SK-N-SH treated with all-trans-retinoic acid at 6 μM for 48 hours (cell line): ENCODE data around the gene FAM20C.

Experiments
- ATAC-seq: fragments of 200-7000 bp; cut with Tn5 transposase; 3 replicates; pipeline ENCODE4 v1.9.1; 2020; ENCODE audit warnings: mild to moderate bottlenecking, moderate library complexity
- ARNTL ChIP-seq: fragments of 450-650 bp; formaldehyde crosslinking; IDR thresholded peaks from 2 replicates; pipeline ENCODE4 v1.5.0; 2020; ENCODE audit warnings: low read depth, mild to moderate bottlenecking, moderate library complexity, borderline replicate concordance
- BACH2 ChIP-seq: fragments of 250-450 bp; sonication (Bioruptor Pico); IDR thresholded peaks from 2 replicates; pipeline ENCODE4 v1.9.0; 2021; ENCODE audit warnings: mild to moderate bottlenecking, borderline replicate concordance
- GLIS3 ChIP-seq: fragments of 250-450 bp; sonication (Bioruptor Pico); IDR thresholded peaks from 2 replicates; pipeline ENCODE4 v1.5.0; 2020; ENCODE audit warnings: mild to moderate bottlenecking, moderate library complexity
- ISL1 ChIP-seq: fragments of 250-450 bp; sonication (Bioruptor Pico); IDR thresholded peaks from 2 replicates; pipeline ENCODE4 v2.1.2; 2022; ENCODE audit warnings: mild to moderate bottlenecking, moderate library complexity
- PPARA ChIP-seq: fragments of 250-450 bp; sonication (Bioruptor Pico); IDR thresholded peaks from 2 replicates; pipeline ENCODE4 v1.5.0; 2020; ENCODE audit warnings: mild to moderate bottlenecking, borderline replicate concordance
- TCF4 ChIP-seq: fragments of 250-450 bp; sonication (Bioruptor Pico); IDR thresholded peaks from 2 replicates; pipeline ENCODE4 v1.8.0; 2021; ENCODE audit warnings: mild to moderate bottlenecking, moderate library complexity, borderline replicate concordance
- TOX ChIP-seq: fragments of 250-450 bp; sonication (Bioruptor Pico); IDR thresholded peaks from 2 replicates; pipeline ENCODE4 v1.8.0; 2021; ENCODE audit warnings: mild to moderate bottlenecking, moderate library complexity, borderline replicate concordance
- ZC3H10 ChIP-seq: fragments of 250-450 bp; sonication (Bioruptor Pico); IDR thresholded peaks from 2 replicates; pipeline ENCODE4 v1.5.1; 2021; ENCODE audit warnings: mild to moderate bottlenecking, moderate library complexity
- ZFP30 ChIP-seq: fragments of 450-650 bp; formaldehyde crosslinking; IDR thresholded peaks from 2 replicates; pipeline ENCODE4 v1.5.0; 2022; ENCODE audit warnings: mild to moderate bottlenecking, moderate library complexity
- ZNF565 ChIP-seq: fragments of 450-650 bp; formaldehyde crosslinking; conservative IDR thresholded peaks from 2 replicates; pipeline ENCODE4 v1.5.0; 2020; ENCODE audit warnings: low read depth, mild to moderate bottlenecking, moderate library complexity
- TF ChIP-seq, protein P1 (sequence below): fragments of 250-450 bp; sonication (Bioruptor Pico); IDR thresholded peaks from 2 replicates; pipeline ENCODE4 v1.5.1; 2021; ENCODE audit warnings: mild to moderate bottlenecking, moderate library complexity
- TF ChIP-seq, protein P2 (sequence below): fragments of 250-450 bp; sonication (Bioruptor Pico); IDR thresholded peaks from 2 replicates; pipeline ENCODE4 v1.8.0; 2020; ENCODE audit warnings: mild to moderate bottlenecking, moderate library complexity, borderline replicate concordance
- TF ChIP-seq, protein P3 (sequence below): fragments of 250-450 bp; sonication (Bioruptor Pico); IDR thresholded peaks from 2 replicates; pipeline ENCODE4 v1.5.1; 2020; ENCODE audit warnings: low read depth, mild to moderate bottlenecking, moderate library complexity

FAM20C gene

GRCh38 chr7:305410-306151 lies 113.2 kb downstream of the FAM20C start (continued):
- TF ChIP-seq TCF4 (CRISPR knock-in tag) = no peak
- TF ChIP-seq ZNF565 (CRISPR knock-in tag) = no peak
- TF ChIP-seq, protein P1, sequence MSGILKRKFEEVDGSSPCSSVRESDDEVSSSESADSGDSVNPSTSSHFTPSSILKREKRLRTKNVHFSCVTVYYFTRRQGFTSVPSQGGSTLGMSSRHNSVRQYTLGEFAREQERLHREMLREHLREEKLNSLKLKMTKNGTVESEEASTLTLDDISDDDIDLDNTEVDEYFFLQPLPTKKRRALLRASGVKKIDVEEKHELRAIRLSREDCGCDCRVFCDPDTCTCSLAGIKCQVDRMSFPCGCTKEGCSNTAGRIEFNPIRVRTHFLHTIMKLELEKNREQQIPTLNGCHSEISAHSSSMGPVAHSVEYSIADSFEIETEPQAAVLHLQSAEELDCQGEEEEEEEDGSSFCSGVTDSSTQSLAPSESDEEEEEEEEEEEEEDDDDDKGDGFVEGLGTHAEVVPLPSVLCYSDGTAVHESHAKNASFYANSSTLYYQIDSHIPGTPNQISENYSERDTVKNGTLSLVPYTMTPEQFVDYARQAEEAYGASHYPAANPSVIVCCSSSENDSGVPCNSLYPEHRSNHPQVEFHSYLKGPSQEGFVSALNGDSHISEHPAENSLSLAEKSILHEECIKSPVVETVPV = no peak
- no peak for TF ChIP-seq ZC3H10 (CRISPR knock-in tag)
- no peak for TF ChIP-seq TOX
- TF ChIP-seq, protein P2, sequence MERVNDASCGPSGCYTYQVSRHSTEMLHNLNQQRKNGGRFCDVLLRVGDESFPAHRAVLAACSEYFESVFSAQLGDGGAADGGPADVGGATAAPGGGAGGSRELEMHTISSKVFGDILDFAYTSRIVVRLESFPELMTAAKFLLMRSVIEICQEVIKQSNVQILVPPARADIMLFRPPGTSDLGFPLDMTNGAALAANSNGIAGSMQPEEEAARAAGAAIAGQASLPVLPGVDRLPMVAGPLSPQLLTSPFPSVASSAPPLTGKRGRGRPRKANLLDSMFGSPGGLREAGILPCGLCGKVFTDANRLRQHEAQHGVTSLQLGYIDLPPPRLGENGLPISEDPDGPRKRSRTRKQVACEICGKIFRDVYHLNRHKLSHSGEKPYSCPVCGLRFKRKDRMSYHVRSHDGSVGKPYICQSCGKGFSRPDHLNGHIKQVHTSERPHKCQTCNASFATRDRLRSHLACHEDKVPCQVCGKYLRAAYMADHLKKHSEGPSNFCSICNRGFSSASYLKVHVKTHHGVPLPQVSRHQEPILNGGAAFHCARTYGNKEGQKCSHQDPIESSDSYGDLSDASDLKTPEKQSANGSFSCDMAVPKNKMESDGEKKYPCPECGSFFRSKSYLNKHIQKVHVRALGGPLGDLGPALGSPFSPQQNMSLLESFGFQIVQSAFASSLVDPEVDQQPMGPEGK (CRISPR knock-in tag) = no peak
- TF ChIP-seq ISL1 = no peak
- no peak for TF ChIP-seq PPARA
- no peak for TF ChIP-seq BACH2 (CRISPR knock-in tag)

- TF ChIP-seq, protein P3, sequence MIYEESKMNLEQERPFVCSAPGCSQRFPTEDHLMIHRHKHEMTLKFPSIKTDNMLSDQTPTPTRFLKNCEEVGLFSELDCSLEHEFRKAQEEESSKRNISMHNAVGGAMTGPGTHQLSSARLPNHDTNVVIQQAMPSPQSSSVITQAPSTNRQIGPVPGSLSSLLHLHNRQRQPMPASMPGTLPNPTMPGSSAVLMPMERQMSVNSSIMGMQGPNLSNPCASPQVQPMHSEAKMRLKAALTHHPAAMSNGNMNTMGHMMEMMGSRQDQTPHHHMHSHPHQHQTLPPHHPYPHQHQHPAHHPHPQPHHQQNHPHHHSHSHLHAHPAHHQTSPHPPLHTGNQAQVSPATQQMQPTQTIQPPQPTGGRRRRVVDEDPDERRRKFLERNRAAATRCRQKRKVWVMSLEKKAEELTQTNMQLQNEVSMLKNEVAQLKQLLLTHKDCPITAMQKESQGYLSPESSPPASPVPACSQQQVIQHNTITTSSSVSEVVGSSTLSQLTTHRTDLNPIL (CRISPR knock-in tag) = no peak
- no peak for ATAC-seq
These were observed 115.6 kb downstream of the FAM20C start for GRCh38 chr7:307970-308369.

GRCh38 chr7:309586-310228 lies 117.3 kb downstream of the FAM20C start:
- no peak for TF ChIP-seq ZFP30 (CRISPR knock-in tag)
- no peak for TF ChIP-seq GLIS3 (CRISPR knock-in tag)
- no peak for TF ChIP-seq TOX
- no peak for TF ChIP-seq ZNF565 (CRISPR knock-in tag)
- TF ChIP-seq ARNTL (CRISPR knock-in tag) = no peak
- no peak for ATAC-seq
